GM23338 (cell line): ENCODE measurements around the gene SUV39H1. TPM values are rescaled to one million over a fixed set of nuclear protein-coding genes. Genes with fewer than 3 reads are reported as not detected.

ENCODE experiments used
- CTCF ChIP-seq, 2 experiments: fragments of 200-600 bp in 1 of 2; sonication (generic) in 1 of 2; conservative IDR thresholded peaks; 2 replicates each; pipeline versions ENCODE4 v1.5.1 to v1.6.1; 2016 to 2017; ENCODE audit warnings: antibody characterized with exemption in 2 of 2, low read depth in 2 of 2, mild to moderate bottlenecking in 2 of 2, moderate library complexity in 1 of 2
- EZH2 ChIP-seq: fragments of 200-600 bp; sonication (generic); IDR thresholded peaks from one replicate; pipeline ENCODE4 v1.8.0; 2017; ENCODE audit warnings: antibody characterized with exemption, mild to moderate bottlenecking, low read depth; ENCODE audit not compliant: unreplicated experiment
- EZH2phosphoT487 ChIP-seq: fragments of 200-600 bp; sonication (generic); IDR thresholded peaks from one replicate; pipeline ENCODE4 v1.8.1; 2018; ENCODE audit warnings: antibody characterized with exemption; ENCODE audit not compliant: unreplicated experiment
- JUNB ChIP-seq: IDR thresholded peaks from one replicate; pipeline ENCODE4 v1.6.1; 2016; ENCODE audit warnings: antibody characterized with exemption; ENCODE audit not compliant: unreplicated experiment
- NANOG ChIP-seq: IDR thresholded peaks from 2 replicates; pipeline ENCODE4 v1.6.1; 2016; ENCODE audit warnings: antibody characterized with exemption, borderline replicate concordance
- POLR2AphosphoS5 ChIP-seq: IDR thresholded peaks from 2 replicates; pipeline ENCODE4 v1.6.1; 2016; ENCODE audit warnings: antibody characterized with exemption, low read depth
- STAT1 ChIP-seq: IDR thresholded peaks from one replicate; pipeline ENCODE4 v1.6.1; 2016; ENCODE audit warnings: antibody characterized with exemption; ENCODE audit not compliant: unreplicated experiment
- ZNF114 ChIP-seq: fragments of 250-450 bp; sonication (Bioruptor Pico); IDR thresholded peaks from 2 replicates; pipeline ENCODE4 v1.5.0; 2020; ENCODE audit warnings: mild to moderate bottlenecking, moderate library complexity
- ZNF331 ChIP-seq: fragments of 250-450 bp; sonication (Bioruptor Pico); IDR thresholded peaks from 2 replicates; pipeline ENCODE4 v1.5.0; 2020; ENCODE audit warnings: low read depth, mild to moderate bottlenecking, moderate library complexity
- ZNF462 ChIP-seq: fragments of 250-450 bp; sonication (Bioruptor Pico); IDR thresholded peaks from 2 replicates; pipeline ENCODE4 v1.5.0; 2020; ENCODE audit warnings: mild to moderate bottlenecking, moderate library complexity
- polyA plus RNA-seq: library from polyadenylated mRNA; unstranded; fragments of >200 nt; fragmentation: Nextera tagmentation; extraction: Ambion mirVana; gene quantifications from 2 replicates; pipeline ENCODE4 v1.2.1, GENCODE V29; 2016
- total RNA-seq: library from RNA; depleted of rRNA; stranded (reverse); fragments of >200 nt; shearing (Covaris generic); gene quantifications from 2 replicates; pipeline ENCODE4 v1.2.3, GENCODE V29; 2014

SUV39H1 gene
- total and polyA plus RNA-seq, 2 experiments from 2014 or later: 9.5 to 15.2 TPM

- TF ChIP-seq ZNF462 (no peak), EZH2 (no peak), ZNF114 (CRISPR knock-in tag) (no peak), STAT1 (no peak), JUNB (no peak), ZNF331 (CRISPR knock-in tag) (no peak), CTCF (conservative IDR thresholded peaks at IDR 0.05; ENCODE audit: low read depth in 2 of 2) (no peak), NANOG (no peak), EZH2phosphoT487 (no peak), POLR2AphosphoS5 (no peak)
These were observed 18.5 kb downstream of the SUV39H1 start (continued) for GRCh38 chrX:48715072-48715471.
